Measurements from ENCODE around the gene IL1RN.

- TF ChIP-seq ATF3 (IDR thresholded peaks at IDR 0.05; ENCODE audit: borderline replicate concordance, extremely low read depth, low read depth, low read length) = no peak
- no peak for TF ChIP-seq CEBPB (IDR thresholded peaks at IDR 0.05; ENCODE audit: borderline replicate concordance in 1 of 2, low read depth in 2 of 2, low read length in 2 of 2)
- no peak for TF ChIP-seq BRCA1 (IDR thresholded peaks at IDR 0.05; ENCODE audit: low read depth, low read length)
- TF ChIP-seq, protein P1, sequence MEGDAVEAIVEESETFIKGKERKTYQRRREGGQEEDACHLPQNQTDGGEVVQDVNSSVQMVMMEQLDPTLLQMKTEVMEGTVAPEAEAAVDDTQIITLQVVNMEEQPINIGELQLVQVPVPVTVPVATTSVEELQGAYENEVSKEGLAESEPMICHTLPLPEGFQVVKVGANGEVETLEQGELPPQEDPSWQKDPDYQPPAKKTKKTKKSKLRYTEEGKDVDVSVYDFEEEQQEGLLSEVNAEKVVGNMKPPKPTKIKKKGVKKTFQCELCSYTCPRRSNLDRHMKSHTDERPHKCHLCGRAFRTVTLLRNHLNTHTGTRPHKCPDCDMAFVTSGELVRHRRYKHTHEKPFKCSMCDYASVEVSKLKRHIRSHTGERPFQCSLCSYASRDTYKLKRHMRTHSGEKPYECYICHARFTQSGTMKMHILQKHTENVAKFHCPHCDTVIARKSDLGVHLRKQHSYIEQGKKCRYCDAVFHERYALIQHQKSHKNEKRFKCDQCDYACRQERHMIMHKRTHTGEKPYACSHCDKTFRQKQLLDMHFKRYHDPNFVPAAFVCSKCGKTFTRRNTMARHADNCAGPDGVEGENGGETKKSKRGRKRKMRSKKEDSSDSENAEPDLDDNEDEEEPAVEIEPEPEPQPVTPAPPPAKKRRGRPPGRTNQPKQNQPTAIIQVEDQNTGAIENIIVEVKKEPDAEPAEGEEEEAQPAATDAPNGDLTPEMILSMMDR (IDR thresholded peaks at IDR 0.05 in 2 of 3, conservative IDR thresholded peaks at IDR 0.05 in 1 of 3; ENCODE audit: control insufficient read depth in 2 of 3, extremely low read depth in 1 of 3, insufficient read depth in 1 of 3, low read depth in 3 of 3, low read length in 3 of 3) = no peak
- TF ChIP-seq RB1 (IDR thresholded peaks at IDR 0.05; ENCODE audit: borderline replicate concordance) = no peak
- TF ChIP-seq ZBTB11 (CRISPR knock-in tag; IDR thresholded peaks at IDR 0.05) = no peak
- no peak for TF ChIP-seq SP1 (IDR thresholded peaks at IDR 0.05; ENCODE audit: low read depth, low read length)
Observed at GRCh38 chr2:113160248-113160647, 32.9 kb downstream of the IL1RN start.

All from GM12878 (cell line).